Left ventricle myocardium inferior (tissue), 1 donor: ENCODE measurements around the gene ARFGAP1. TPM values are rescaled to one million over a fixed set of nuclear protein-coding genes. Genes with fewer than 3 reads are reported as not detected.

Experiments
- DNase-seq: peaks from one replicate; pipeline ENCODE4 v3.0.0-alpha.2; 2020
- H3K27ac ChIP-seq: fragments of 200-600 bp; replicated peaks from 2 replicates; pipeline ENCODE4 v1.8.0; 2021
- H3K27me3 ChIP-seq: fragments of 200-600 bp; 2 replicates; pipeline ENCODE4 v1.8.0; 2021; ENCODE audit warnings: low read depth
- H3K36me3 ChIP-seq: fragments of 200-600 bp; 2 replicates; pipeline ENCODE4 v1.8.0; 2021
- H3K4me1 ChIP-seq: fragments of 200-600 bp; 2 replicates; pipeline ENCODE4 v1.8.0; 2021
- H3K4me3 ChIP-seq: fragments of 200-600 bp; 2 replicates; pipeline ENCODE4 v1.8.0; 2021; ENCODE audit warnings: mild to moderate bottlenecking, moderate library complexity
- H3K9me3 ChIP-seq: fragments of 200-600 bp; replicated peaks from 2 replicates; pipeline ENCODE4 v1.8.0; 2021
- intact Hi-C: fragments of 100-400 bp; cut with micrococcal nuclease; formaldehyde crosslinking; loops from one replicate; pipeline ENCODE4 v1.11.0; 2022
- total RNA-seq: library from RNA; stranded (reverse); fragmentation: NEBNext Ultra II Directional; extraction: Animal tissue kit (Norgen Biotek cat#: 25700); gene quantifications from one replicate; pipeline ENCODE4 v1.2.1, GENCODE V29; 2021
- TF ChIP-seq, protein P1 (sequence below): fragments of 200-600 bp; IDR thresholded peaks from 2 replicates; pipeline ENCODE4 v1.8.0; 2021; ENCODE audit warnings: antibody characterized with exemption, mild to moderate bottlenecking, borderline replicate concordance
- donor health status: DM: no; HTN: yes; CAD: no; lungs with severe emphysema.

ARFGAP1 gene
- total RNA-seq, 1 donor from 2014 or later = 33.4 TPM

DNA sequence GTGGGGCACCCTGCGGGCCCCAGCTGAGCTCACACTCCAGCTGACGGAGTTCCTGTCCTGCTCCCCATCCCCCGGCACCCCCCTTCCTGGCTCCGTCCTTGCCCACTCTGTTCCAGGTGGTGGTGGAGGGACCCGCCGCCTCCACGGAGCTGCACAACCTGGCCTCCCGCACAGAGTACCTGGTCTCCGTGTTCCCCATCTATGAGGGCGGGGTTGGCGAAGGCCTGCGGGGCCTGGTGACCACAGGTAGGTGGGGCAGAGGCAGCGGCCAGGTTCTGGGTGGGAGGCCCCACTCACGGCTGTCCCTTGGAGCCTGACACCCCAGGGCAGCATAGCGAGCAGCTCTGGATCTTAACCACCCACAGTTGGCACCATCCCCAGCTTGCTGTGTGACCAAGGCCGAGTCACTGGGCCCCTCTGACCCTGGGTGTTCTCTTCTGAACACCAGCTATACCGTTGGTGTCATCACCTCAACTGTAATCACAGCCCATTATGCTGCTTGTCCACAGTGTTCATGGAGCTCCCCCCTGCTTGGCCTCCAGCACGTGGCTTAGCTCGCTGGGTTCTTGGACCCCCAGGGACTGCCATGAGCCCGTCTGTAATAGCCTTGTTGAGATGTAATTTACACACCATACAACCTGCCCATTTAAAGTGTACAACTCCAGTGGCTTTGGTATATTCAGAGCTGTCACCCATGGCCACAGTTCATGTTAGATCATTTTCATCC lies 37.8 kb downstream of the ARFGAP1 start:
- DNase-seq = peak; percentile 13
- intact Hi-C loops = no loop called here

DNA sequence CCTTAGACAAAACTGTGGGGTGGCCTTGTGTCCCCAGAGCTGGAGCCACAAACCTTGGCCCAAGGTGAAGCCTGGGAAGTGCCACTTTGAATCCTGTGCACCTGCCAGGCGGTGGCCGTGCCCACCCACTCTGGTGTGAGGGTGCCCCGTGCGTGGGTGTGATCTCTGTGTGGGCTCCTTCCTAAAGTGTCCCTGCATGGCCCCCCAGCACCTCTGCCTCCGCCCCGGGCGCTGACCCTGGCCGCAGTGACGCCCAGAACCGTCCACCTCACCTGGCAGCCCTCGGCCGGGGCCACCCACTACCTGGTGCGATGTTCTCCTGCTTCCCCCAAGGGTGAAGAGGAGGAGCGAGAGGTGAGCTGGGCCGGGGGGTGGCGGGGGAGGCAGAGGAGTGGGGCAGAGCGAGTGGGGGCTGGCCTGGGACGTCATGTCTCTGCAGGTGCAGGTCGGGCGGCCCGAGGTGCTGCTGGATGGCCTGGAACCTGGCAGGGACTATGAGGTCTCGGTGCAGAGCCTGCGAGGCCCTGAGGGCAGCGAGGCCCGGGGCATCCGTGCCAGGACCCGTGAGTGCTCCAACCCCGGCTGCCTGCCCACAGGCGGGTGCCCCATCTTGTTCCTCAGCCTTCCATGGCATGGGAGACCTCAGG lies 38.7 kb downstream of the ARFGAP1 start:
- Histone ChIP-seq H3K9me3 (no peaks in the 10 kb centered on the region), H3K27ac (no peak overlapping the region), H3K36me3 (no peaks in the 10 kb centered on the region), H3K27me3 (peaks cover 53% of the 10 kb centered on the region), H3K4me3 (no peak overlapping the region), H3K4me1 (peaks cover 14% of the 10 kb centered on the region)
- peak; percentile 11 for DNase-seq
- intact Hi-C loops = no loop called here
- TF ChIP-seq, protein P1, sequence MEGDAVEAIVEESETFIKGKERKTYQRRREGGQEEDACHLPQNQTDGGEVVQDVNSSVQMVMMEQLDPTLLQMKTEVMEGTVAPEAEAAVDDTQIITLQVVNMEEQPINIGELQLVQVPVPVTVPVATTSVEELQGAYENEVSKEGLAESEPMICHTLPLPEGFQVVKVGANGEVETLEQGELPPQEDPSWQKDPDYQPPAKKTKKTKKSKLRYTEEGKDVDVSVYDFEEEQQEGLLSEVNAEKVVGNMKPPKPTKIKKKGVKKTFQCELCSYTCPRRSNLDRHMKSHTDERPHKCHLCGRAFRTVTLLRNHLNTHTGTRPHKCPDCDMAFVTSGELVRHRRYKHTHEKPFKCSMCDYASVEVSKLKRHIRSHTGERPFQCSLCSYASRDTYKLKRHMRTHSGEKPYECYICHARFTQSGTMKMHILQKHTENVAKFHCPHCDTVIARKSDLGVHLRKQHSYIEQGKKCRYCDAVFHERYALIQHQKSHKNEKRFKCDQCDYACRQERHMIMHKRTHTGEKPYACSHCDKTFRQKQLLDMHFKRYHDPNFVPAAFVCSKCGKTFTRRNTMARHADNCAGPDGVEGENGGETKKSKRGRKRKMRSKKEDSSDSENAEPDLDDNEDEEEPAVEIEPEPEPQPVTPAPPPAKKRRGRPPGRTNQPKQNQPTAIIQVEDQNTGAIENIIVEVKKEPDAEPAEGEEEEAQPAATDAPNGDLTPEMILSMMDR = no peak

More for the DNA sequence above, 37.8 kb downstream of the ARFGAP1 start:
- no peak overlapping the region for H3K4me3 ChIP-seq
- peaks cover 62% of the 10 kb centered on the region for H3K27me3 ChIP-seq
- no peak overlapping the region for H3K27ac ChIP-seq
- H3K36me3 ChIP-seq = no peaks in the 10 kb centered on the region
- H3K4me1 ChIP-seq = peaks cover 14% of the 10 kb centered on the region
- TF ChIP-seq, protein P1 = no peak
- H3K9me3 ChIP-seq = no peaks in the 10 kb centered on the region

DNA sequence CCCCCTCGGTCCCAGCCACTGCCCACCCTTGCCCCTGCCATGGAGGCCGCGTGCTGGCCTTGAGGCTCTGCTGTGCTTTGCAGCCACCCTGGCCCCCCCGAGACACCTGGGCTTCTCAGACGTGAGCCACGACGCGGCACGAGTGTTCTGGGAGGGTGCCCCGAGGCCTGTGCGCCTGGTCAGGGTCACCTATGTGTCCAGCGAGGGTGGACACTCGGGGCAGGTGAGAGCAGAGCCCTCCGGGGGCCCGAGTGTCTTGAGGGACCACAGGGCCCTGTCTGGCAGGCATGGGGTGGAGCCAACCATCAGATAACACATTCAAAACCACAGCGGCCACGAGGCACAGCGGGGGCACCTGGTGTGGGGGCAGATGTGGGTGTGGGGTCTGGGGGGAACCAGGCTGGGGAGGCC lies 39.2 kb downstream of the ARFGAP1 start:
- Histone ChIP-seq H3K36me3 (no peaks in the 10 kb centered on the region), H3K27ac (no peak overlapping the region), H3K27me3 (peaks cover 48% of the 10 kb centered on the region), H3K9me3 (no peaks in the 10 kb centered on the region), H3K4me1 (peaks cover 14% of the 10 kb centered on the region), H3K4me3 (no peak overlapping the region)
- intact Hi-C loops = no loop called here
- DNase-seq = peak; percentile 10
- TF ChIP-seq, protein P1 = no peak

DNA sequence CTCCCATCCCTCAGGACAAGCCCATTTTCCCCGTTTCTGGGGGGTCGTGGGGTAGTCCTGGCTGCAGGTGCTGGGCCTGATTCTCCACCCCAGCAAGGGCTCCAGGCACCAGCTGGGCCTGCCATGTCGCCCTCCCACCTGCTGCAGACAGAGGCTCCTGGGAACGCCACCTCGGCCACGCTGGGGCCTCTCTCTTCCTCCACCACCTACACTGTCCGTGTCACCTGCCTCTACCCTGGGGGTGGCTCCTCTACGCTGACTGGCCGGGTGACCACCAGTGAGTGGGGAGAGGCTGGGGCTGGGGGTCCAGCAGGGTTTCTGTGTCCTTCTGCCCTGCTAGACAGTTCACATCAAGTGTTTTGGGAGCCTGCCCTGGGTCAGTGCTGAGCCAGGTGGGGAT lies 39.7 kb downstream of the ARFGAP1 start:
- DNase-seq = peak; percentile 8
- peaks cover 43% of the 10 kb centered on the region for H3K27me3 ChIP-seq
- H3K27ac ChIP-seq = no peak overlapping the region
- H3K9me3 ChIP-seq = no peaks in the 10 kb centered on the region
- peaks cover 14% of the 10 kb centered on the region for H3K4me1 ChIP-seq
- TF ChIP-seq, protein P1 = no peak
- no peaks in the 10 kb centered on the region for H3K36me3 ChIP-seq
- intact Hi-C loops = no loop called here
- H3K4me3 ChIP-seq = no peak overlapping the region

DNA sequence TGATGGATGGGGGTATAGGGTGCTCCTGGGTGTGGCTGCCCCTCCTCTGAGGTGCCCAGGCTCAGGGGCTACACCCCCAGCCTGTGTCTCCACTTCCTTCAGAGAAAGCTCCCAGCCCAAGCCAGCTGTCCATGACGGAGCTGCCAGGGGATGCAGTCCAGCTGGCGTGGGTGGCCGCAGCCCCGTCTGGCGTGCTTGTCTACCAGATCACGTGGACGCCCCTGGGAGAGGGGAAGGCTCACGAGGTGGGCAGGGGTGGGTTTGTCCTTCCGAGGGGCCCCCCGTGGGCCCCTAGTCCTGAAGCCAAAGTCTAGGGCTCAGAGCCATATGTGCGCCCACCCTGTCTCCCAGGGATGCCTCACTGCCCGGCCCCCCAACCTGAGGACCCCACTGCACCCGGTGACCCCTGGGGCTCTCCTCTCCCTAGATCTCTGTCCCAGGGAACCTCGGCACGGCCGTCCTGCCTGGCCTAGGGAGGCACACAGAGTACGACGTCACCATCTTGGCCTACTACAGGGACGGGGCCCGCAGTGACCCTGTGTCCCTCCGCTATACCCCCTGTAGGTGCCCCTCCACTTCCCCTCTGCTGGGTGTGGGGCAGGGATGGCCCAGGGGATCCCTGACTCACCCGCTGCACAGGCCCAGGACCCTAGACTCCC lies 40.2 kb downstream of the ARFGAP1 start:
- Histone ChIP-seq H3K4me3 (no peak overlapping the region), H3K4me1 (peaks cover 14% of the 10 kb centered on the region), H3K9me3 (no peaks in the 10 kb centered on the region), H3K36me3 (no peaks in the 10 kb centered on the region), H3K27me3 (peaks cover 38% of the 10 kb centered on the region), H3K27ac (no peak overlapping the region)
- peak; percentile 65 for DNase-seq
- TF ChIP-seq, protein P1 = no peak
- intact Hi-C loops = no loop called here
